ENCODE results near the gene HOXD11. TPM values are rescaled to one million over a fixed set of nuclear protein-coding genes. Genes with fewer than 3 reads are reported as not detected.

HOXD11 gene
- total and polyA plus RNA-seq, 2 of the 4 experiments (the other 2 are of a cell fraction), result not detected

GRCh38 chr2:176131848-176132158 lies 24.7 kb downstream of the HOXD11 start:
- ChIA-PET CTCF (interaction anchor here (0.7 to 3.1 kb wide), 6 partner anchors 9 to 1017 kb away, joined by 3 to 23 read pairs (median 3); no protein-coding TSS in a partner anchor), POLR2A (ENCODE audit: unreplicated experiment) (no interaction called here)
- no peak overlapping the region for H3K4me3 ChIP-seq (ENCODE audit: insufficient read depth, low read depth, low read length)
- no peak overlapping the region for H2AFZ ChIP-seq (replicated peaks; ENCODE audit: low read length, poor library complexity)
- no CpG with 5 or more reads among the region's 4 CpGs for WGBS, 2 experiments (ENCODE audit: extremely low coverage in 2 of 2, insufficient read length in 1 of 2)
- no peak overlapping the region for H2BK5ac ChIP-seq (ENCODE audit: low read depth, low read length, poor library complexity, severe bottlenecking)
- H4K20me1 ChIP-seq (ENCODE audit: insufficient read depth, low read length), result no peaks in the 10 kb centered on the region
- no TSS peak for BruUV-seq (replicated peaks)
- no peaks in the 10 kb centered on the region for H3K79me1 ChIP-seq (ENCODE audit: low read depth in 1 of 2, low read length in 2 of 2)
- peaks cover 88% of the 10 kb centered on the region for H3K27me3 ChIP-seq (ENCODE audit: control insufficient read depth, insufficient read depth, low read length)
- peaks cover 1% of the 10 kb centered on the region for H3K9me3 ChIP-seq (ENCODE audit: control insufficient read depth, insufficient read depth, low read length)
- no peak overlapping the region for H4K91ac ChIP-seq (ENCODE audit: insufficient read depth, low read depth, low read length)
- H3K4ac ChIP-seq (ENCODE audit: low read depth, low read length), result no peak overlapping the region
- no peak overlapping the region for H2AK9ac ChIP-seq (replicated peaks; ENCODE audit: low read depth, low read length, poor library complexity)
- TF ChIP-seq BHLHE40 (IDR thresholded peaks at IDR 0.05; ENCODE audit: low read depth, low read length) (no peak), MAFK (IDR thresholded peaks at IDR 0.05; ENCODE audit: low read depth, low read length) (no peak), RCOR1 (IDR thresholded peaks at IDR 0.05; ENCODE audit: insufficient replicate concordance, low read length) (no peak)
- H3K4me2 ChIP-seq (ENCODE audit: low read depth, low read length), result no peak overlapping the region
- no peak overlapping the region for H3K9ac ChIP-seq (ENCODE audit: low read depth, low read length)
- in situ Hi-C loops (cut with MboI; ENCODE audit: low sequenced_read_pairs), result no loop called here
- H3K18ac ChIP-seq (ENCODE audit: low read depth, low read length), result no peak overlapping the region
- no peak overlapping the region for H2BK20ac ChIP-seq (ENCODE audit: low read depth, low read length)
- H3K27ac ChIP-seq (ENCODE audit: insufficient read depth, low read length), result no peak overlapping the region
- DNase-seq (no peak), ATAC-seq (ENCODE audit: low read depth) (no peak)
- no peak overlapping the region for H2BK120ac ChIP-seq (ENCODE audit: low read depth, low read length)
- H2BK15ac ChIP-seq (ENCODE audit: low read depth, low read length), result no peak overlapping the region
- no peaks in the 10 kb centered on the region for H3K36me3 ChIP-seq (ENCODE audit: control insufficient read depth, insufficient read depth, low read length)
- intact Hi-C loops (cut with micrococcal nuclease), result no loop called here
- H3K9me1 ChIP-seq (ENCODE audit: insufficient read depth, low read length), result no peaks in the 10 kb centered on the region
- H3K14ac ChIP-seq (replicated peaks; ENCODE audit: low read depth, low read length), result no peak overlapping the region
- H3K4me1 ChIP-seq (ENCODE audit: control insufficient read depth, insufficient read depth, low read length), result no peaks in the 10 kb centered on the region
- no peak overlapping the region for H4K5ac ChIP-seq (ENCODE audit: low read depth, low read length)
- H2AK5ac ChIP-seq (ENCODE audit: low read depth, low read length), result no peak overlapping the region
- H3K56ac ChIP-seq (ENCODE audit: extremely low read depth, insufficient read depth, low read length), result no peak overlapping the region
- H3K23ac ChIP-seq (ENCODE audit: low read depth, low read length), result no peak overlapping the region
- H4K8ac ChIP-seq (ENCODE audit: low read depth in 2 of 2, low read length in 2 of 2), result no peak overlapping the region
- dilution Hi-C loops (cut with HindIII; ENCODE audit: low sequenced_read_pairs, unreplicated experiment), result no loop called here
